Umbilical cord (tissue), 2 donors: ENCODE measurements around the gene RPS25. TPM values are rescaled to one million over a fixed set of nuclear protein-coding genes. Genes with fewer than 3 reads are reported as not detected.
"Not testable (repeated sequence)": the region's sequence is repeated elsewhere in the genome, so short reads cannot be mapped to it uniquely, and the experiment has no call there.

ENCODE experiments used
- DNase-seq: peaks from one replicate; pipeline ENCODE4 v3.0.0-alpha.2; 2015; ENCODE audit warnings: low spot score
- total RNA-seq: library from RNA; depleted of rRNA; stranded (reverse); fragments of >200 nt; gene quantifications from one replicate; pipeline ENCODE4 v1.2.3, GENCODE V29; 2014; ENCODE audit warnings: low replicate concordance; ENCODE audit not compliant: insufficient read depth

Gene RPS25
- total RNA-seq, 1 donor from 2014 or later: 2,427 TPM

GRCh38 chr11:119039471-119039870 lies 21.3 kb upstream of the RPS25 start:
- DNase-seq: not testable (repeated sequence)

DNA sequence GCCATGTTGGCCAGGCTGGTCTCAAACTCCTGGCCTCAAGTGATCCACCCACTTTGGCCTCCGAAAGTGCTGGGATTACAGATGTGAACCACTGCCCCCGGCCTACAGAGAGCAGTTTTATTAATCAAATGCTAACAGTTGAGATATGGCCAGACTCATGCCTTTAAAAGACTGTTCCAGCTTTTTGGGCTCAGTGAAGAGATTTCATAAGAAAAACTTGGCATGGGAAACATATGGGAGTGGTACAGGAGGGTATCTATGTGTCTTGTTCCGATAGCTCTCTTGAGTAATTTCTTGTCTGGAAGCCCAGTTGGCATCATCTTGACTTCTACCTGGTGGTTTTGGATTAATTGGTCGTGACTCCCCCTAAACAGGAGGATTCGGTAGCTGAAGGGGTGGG lies 20.7 kb upstream of the RPS25 start:
- DNase-seq: no peak

- no peak for DNase-seq
These were observed 16.7 kb upstream of the RPS25 start for GRCh38 chr11:119034813-119035212.

DNA sequence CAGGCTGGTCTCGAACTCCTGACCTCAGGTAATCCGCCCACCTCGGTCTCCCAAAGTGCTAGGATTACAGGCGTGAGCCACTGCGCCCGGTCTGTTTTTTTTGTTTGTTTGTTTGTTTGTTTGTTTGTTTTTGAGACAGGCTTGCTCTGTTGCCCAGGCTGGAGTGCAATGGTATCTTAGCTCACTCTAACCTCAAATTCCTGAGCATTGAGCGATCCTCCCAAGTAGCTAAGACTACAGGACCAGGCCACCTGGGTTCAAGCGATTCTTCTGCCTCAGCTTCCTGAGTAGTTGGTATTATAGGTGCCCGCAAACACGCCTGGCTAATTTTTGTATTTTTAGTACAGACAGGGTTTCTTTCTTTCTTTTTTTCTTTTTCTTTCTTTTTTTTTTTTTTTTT lies 15.3 kb upstream of the RPS25 start:
- DNase-seq: not testable (repeated sequence)

GRCh38 chr11:119031912-119032280 lies 13.8 kb upstream of the RPS25 start:
- DNase-seq: no peak

DNA sequence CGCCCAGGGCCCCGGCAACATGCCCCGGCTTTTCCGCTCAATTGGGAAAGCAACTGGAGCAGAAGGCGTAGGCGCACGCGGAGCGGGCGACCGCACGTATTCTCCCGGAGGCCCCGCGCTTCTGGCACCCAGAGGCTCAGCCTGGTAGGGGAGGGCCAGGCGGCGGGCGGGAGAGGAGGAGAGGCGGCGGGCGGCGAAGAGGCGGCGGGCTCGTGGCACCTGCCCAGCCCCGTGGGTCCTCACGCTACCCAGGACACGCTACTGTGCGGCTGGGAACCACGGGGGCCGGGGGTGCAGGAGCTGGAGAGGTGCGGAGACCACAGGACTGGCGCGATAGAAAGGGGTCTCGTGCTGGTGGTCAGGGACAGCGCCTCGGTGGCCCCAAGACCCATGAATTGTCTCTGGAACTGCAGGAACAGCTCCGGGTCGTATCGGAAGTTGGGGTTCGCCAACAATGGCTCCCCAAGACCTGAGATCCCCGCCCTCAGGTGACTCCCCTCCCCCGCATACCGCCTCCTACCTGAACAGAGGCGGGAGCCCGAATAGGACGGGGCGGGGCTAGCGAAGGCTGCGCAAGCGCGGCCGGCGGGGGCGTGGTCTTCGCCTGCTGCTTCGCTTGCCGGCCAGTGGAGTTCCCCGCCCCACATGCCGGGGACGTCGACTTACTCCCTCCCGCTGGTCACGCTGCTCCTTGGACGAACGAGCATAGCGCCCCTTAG lies 12.3 kb upstream of the RPS25 start, which contains the start of gene SLC37A4:
TSS of gene SLC37A4 (minus strand) at position 549 of the 719 bp plus-strand sequence.
- DNase-seq: peak; percentile 98

DNA sequence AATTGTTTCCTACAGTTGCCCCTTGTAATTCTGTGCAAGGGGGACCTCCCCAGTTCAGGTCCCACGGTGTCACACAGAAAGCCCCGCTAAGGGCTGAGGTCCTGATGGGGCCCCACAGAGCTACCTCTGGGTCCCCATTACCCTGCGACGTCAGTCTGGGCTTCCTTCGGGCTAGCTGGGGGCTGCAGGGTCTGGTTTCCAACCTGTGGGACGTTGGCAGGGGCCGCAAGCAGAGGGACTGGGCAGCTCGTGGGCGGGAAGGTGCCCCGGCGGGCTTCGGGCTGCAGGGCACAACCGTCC lies 11.8 kb upstream of the RPS25 start:
- DNase-seq: no peak

GRCh38 chr11:119029340-119030028 lies 11.3 kb upstream of the RPS25 start:
- peak; percentile 45 for DNase-seq

DNA sequence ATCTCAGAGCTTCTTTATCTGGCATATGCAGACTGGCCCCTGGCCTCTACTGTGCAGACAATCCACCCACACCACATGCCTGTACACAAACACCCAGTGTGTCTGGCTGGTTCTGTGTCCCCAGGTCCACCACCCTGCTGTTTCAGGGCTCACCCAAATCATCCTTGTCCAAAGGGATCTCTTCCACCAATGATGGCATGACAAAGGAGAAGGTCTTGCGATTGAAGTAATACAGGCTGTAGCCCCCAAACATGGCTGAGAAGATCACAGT lies 10.9 kb upstream of the RPS25 start:
- DNase-seq: no peak

GRCh38 chr11:119028346-119029068 lies 10.4 kb upstream of the RPS25 start:
- no peak for DNase-seq

DNA sequence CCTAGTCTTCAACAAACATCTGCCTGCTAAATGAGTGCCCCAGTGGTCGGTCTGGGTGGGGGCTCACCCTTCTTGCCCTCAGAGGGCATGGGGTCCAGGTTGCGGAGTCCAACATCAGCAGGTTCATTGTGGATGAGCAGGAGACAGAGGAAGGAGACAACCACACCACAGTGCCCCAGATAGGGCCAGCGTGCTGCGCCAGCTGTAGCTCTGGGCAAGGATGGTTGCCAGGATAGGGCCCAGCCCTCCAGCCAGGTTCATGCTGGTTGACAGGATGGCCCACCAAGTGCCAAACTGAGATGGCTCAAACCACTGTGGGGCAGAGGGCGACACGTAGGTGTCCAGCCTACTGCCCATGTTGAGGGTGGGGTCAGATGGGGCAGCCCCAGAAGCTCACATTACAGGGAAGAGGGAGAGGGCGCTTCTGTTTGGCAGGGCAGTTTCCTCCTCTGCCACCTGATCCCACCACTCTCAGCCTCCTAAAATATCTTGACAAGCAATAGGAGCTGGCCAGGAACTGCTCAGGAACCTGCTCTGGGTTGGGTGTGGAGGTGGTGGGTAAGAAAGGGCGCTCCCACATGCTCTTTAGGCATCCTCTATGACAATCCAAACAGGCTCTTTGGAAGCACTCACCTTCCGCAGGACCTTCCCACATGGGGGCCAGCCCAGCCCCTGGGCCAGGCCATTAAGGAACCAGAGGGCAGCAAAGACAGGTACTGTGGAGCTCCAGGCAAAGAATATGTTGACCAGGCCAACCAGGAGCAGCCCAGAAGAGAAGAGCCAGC lies 9.6 kb upstream of the RPS25 start:
- DNase-seq: no peak

DNA sequence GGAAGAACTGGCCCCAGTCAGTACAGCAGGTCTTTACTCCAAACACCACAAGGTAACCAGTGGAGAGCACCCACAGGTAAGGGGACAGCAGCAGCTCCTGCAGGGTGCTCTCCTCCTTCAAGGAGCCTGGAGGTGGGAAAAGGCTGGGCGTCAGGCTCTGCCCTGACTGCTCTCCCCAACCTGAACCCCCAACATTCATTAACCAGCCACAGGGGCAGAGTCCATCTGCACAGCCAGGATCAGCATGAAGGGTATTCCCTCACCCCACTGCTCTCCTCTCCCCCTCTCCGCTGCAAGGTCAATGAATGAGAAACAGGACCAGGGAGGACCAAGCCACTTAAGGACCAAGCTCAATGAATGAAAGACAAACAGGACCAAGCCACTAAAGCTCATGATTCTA lies 8.8 kb upstream of the RPS25 start:
- no peak for DNase-seq

DNA sequence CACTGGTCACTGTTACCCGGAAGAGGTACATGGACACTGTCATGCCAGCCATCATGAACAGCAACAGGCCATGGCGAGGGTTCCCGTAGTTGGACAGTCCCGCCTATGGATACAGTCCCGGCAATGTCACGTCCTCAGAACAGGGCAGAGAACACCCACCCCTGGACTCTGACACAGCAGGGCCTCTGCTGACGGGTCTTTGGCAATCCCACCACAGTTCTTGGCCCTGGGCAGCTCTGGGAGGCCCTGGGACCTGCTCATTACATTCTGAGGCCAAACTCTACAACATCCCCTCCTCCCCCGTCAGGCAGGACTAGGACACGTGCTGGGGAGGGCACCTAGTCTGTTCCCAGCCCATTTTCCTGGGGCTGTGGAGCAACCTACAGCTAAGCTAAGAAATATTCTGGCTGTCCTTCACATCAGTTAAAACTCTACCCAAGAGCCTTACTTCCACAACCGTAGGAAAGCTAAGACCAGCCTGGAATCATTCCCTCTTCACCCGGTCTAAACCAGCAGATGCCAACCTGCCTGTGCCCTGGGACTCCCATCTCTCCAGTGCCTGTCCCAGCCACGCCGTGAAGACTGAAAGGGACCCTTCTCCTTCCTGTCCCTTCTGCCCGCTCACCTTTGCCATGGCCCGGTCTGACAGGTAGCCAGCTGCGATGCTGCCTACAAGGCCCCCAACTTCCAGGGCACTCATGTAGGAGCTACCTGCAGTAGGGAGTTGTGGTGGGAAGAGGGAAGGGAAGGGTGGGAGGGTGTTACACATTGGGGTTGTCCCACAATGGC lies 8.0 kb upstream of the RPS25 start:
- DNase-seq: no peak

DNA sequence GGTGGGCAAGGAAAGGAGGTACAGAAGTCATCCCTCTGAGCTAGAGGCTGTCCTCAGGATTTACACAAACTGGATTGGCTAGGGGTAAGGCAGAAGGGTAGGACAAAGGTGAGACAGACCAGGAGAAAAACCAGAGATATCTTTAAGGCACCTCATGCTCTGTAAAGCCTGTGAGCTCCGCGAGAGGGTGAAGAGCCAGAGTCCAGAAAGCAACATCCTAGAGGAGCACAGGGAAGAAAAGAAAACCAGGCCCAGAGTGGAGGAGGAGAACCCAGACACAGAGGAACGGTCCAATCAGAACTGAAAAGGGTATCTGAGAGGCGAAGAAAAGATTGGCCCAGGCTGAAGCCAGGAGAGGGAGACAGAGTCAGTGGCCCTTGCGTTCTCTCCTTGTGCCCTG lies 7.4 kb upstream of the RPS25 start:
- no peak for DNase-seq

- no peak for DNase-seq
These were observed 6.9 kb upstream of the RPS25 start for GRCh38 chr11:119025099-119025473.

DNA sequence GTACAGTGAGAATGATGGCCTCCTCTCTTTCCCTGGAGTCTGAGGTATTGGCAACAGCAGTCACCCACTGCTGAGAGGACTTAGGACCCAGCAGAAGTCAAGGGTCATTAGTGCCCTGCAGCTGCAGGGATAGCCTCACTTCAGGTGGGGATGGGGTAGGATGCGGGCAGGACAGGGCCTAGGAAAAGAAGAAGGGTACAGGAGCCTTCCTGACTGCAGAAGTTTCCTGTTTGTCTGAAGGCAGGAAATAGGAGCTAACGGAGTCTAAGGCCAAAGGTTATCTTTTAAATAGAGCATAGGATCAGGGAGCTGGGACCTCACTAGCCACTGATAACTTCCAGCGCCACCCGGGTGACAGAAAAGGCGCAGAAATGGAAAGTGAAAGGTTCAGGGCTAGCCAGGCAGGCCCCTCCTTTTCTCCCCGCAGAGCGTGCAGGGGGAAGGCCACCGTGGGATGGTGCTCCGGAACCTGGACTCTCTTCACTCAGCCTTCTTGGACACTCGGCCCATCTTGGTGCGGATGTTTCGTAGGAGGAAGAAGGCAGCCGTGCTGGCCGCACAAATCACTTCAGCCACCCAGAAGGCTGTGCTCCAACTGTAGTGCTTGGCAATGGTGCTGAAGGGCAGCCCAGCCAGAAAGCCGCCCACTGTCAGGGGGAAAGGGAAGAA lies 6.4 kb upstream of the RPS25 start:
- no peak for DNase-seq

GRCh38 chr11:119023741-119024140 lies 5.6 kb upstream of the RPS25 start:
- no peak for DNase-seq

- DNase-seq: no peak
These were observed 3.5 kb upstream of the RPS25 start for GRCh38 chr11:119021631-119022030.

DNA sequence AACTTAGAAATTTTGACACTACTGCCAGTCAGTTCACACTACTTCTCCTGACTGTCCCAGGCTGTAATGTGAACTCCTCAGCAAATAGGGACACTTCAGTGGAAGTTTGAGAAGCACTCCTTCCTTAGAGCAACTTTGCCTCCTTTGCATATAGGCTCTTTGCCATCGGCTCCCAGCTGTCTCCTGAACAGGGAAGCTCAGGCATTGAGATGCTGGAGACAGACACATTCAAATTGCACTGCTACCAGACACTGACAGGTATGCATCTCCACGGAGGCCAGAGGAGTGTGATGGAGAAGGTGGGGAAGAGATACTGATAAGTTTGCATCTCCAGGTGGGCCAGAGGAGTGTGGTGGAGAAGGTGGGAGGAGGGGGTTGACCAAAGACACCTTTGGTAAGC lies 1.9 kb upstream of the RPS25 start:
- no peak for DNase-seq

DNA sequence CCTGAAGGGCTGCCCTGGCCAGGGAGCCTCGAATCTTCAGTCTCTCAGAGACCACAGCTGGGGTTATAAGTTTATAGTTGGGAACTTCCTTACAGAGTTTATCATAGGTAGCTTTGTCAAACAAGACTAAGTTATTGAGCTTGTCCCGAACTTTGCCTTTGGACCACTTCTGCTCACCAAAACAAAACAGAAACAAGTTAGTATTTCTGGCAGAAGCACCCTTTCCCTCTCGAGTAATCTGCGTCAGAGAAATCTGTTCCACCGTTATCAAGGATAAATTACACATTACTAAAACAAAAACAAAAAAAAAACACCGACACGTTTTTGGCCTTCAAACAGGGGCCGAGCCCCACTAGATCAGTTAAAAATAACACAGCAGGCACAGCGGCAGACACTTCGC lies 766 bp downstream of the RPS25 start:
- not testable (repeated sequence) for DNase-seq
